GM12892 (cell line): ENCODE measurements around the gene METAP2.

ENCODE experiments used
- POLR2A ChIP-seq: IDR thresholded peaks from 2 replicates; pipeline ENCODE4 v1.6.1; 2011; ENCODE audit warnings: low read depth, low read length, control low read depth
- POLR2AphosphoS5 ChIP-seq: IDR thresholded peaks from 2 replicates; pipeline ENCODE4 v1.6.1; 2011; ENCODE audit warnings: low read depth, low read length, control low read depth

DNA sequence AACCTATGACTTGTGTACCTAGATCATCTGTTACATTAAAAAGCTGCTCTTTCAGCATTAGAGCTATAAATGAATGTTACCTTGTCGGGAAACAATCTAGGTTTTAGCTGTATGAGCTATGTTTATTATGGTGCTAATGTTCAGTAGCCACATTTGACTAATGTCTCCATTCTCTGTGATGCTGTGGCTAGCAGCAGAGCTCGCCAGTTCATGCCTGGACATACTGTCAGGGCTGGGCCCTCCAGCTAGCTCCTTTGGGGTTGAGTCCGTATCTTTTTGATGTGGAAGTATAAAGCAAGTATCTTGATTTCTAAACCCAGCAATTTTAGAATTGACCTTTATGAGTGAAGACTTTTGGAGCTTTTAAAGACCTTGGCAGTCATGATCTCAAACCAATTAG is 41.2 kb downstream of the METAP2 start:
- no peak for TF ChIP-seq POLR2A
- no peak for TF ChIP-seq POLR2AphosphoS5
